Sigmoid colon (tissue), 7 donors: Measurements from ENCODE around the gene KIRREL3. TPM values are rescaled to one million over a fixed set of nuclear protein-coding genes. Genes with fewer than 3 reads are reported as not detected.

ENCODE experiments used
- DNase-seq: peaks from one replicate; pipeline ENCODE4 v3.0.0-alpha.2; 2019
- H3K27ac ChIP-seq, 4 donors: fragments of 200-600 bp; sonication (generic); one replicate each; pipeline ENCODE4 v1.5.1; 2016 to 2019; ENCODE audit warnings: mild to moderate bottlenecking in 1 of 4
- H3K27me3 ChIP-seq, 3 donors: fragments of 200-600 bp; sonication (generic); one replicate each; pipeline ENCODE4 v1.5.1; 2019; ENCODE audit warnings: mild to moderate bottlenecking in 1 of 3
- H3K36me3 ChIP-seq, 4 donors: fragments of 200-600 bp; sonication (generic); one replicate each; pipeline ENCODE4 v1.5.1; 2016 to 2019
- H3K4me1 ChIP-seq, 4 donors: fragments of 200-600 bp; sonication (generic); one replicate each; pipeline ENCODE4 v1.5.1; 2017 to 2019
- H3K4me3 ChIP-seq, 4 donors: fragments of 200-600 bp; sonication (generic); one replicate each; pipeline ENCODE4 v1.5.1; 2017 to 2019; ENCODE audit warnings: mild to moderate bottlenecking in 2 of 4, moderate library complexity in 1 of 4
- H3K9me3 ChIP-seq, 4 donors: fragments of 200-600 bp in 3 of 4; sonication (generic) in 3 of 4; one replicate each; pipeline versions ENCODE4 v1.5.1 to v1.6.1; 2013 to 2019
- CTCF ChIP-seq, 4 experiments: fragments of 450-650 bp in 3 of 4; fragments of 200-600 bp in 1 of 4; IDR thresholded peaks; one replicate each; pipeline ENCODE4 v1.5.1; 2016 to 2019; ENCODE audit warnings: antibody characterized with exemption in 4 of 4, mild to moderate bottlenecking in 3 of 4, moderate library complexity in 2 of 4
- EP300 ChIP-seq, 4 donors: sonication (generic); formaldehyde crosslinking; IDR thresholded peaks; one replicate each; pipeline ENCODE4 v1.6.1; 2017; ENCODE audit warnings: antibody characterized with exemption in 4 of 4
- POLR2A ChIP-seq, 2 donors: fragments of 450-650 bp; IDR thresholded peaks; one replicate each; pipeline ENCODE4 v1.6.1; 2016; ENCODE audit warnings: antibody characterized with exemption in 2 of 2, mild to moderate bottlenecking in 2 of 2, moderate library complexity in 2 of 2
- POLR2AphosphoS5 ChIP-seq, 4 donors: sonication (generic); formaldehyde crosslinking; IDR thresholded peaks; one replicate each; pipeline ENCODE4 v1.6.1; 2017; ENCODE audit warnings: antibody characterized with exemption in 4 of 4
- WGBS, 2 donors: extraction: QIAGEN DNeasy Blood & Tissue Kit; methylation state at CpG; one replicate each; pipeline ENCODE4 v1.1.7; 2013; 5-methylcytosine and 5-hydroxymethylcytosine counted together
- intact Hi-C: fragments of 100-400 bp; cut with DNase I; formaldehyde crosslinking; loops from one replicate; pipeline ENCODE4 v1.15.1; 2023
- polyA plus RNA-seq, 3 donors: library from polyadenylated mRNA; stranded (reverse); fragments of 200-250 nt; gene quantifications; one replicate each; pipeline ENCODE4 v1.2.3, GENCODE V29; 2013
- total RNA-seq, 4 donors: library from RNA; depleted of rRNA; stranded (reverse); fragments of >200 nt; gene quantifications; one replicate each; pipeline ENCODE4 v1.1.0, GENCODE V29; 2016
- donor health status: healthy with polysubstance abuse.
- donor health status: Bipolar disorder and iron deficiency.
- donor health status: healthy.

The KIRREL3 gene
- total and polyA plus RNA-seq, 7 donors = under 0.01 to 3.3 (median 1.0) TPM

- Histone ChIP-seq H3K9me3 (no peaks in the 10 kb centered on the region), H3K27ac (no peak overlapping the region), H3K4me3 (no peak overlapping the region), H3K36me3 (no peaks in the 10 kb centered on the region), H3K4me1 (no peaks in the 10 kb centered on the region), H3K27me3 (peaks cover 0 to 4% (median 0%) of the 10 kb centered on the region in 3 donors)
- intact Hi-C loops = no loop called here
- no peak for DNase-seq
- 70 to 77% methylated on average over 11 of the region's 11 CpGs for WGBS, 2 donors
- TF ChIP-seq POLR2A (IDR thresholded peaks at IDR 0.05) (no peak), EP300 (IDR thresholded peaks at IDR 0.05) (no peak), CTCF (IDR thresholded peaks at IDR 0.05) (no peak), POLR2AphosphoS5 (IDR thresholded peaks at IDR 0.05) (no peak)
Measured at GRCh38 chr11:126817523-126818450, 182.8 kb downstream of the KIRREL3 start.

- WGBS, 2 donors = 64 to 73% methylated on average over 1 of the region's 1 CpG
- H3K4me3 ChIP-seq = no peak overlapping the region
- no peaks in the 10 kb centered on the region for H3K9me3 ChIP-seq
- no peaks in the 10 kb centered on the region for H3K4me1 ChIP-seq
- H3K27ac ChIP-seq = no peak overlapping the region
- H3K27me3 ChIP-seq = peaks cover 0 to 4% (median 0%) of the 10 kb centered on the region in 3 donors
- intact Hi-C loops = no loop called here
- no peaks in the 10 kb centered on the region for H3K36me3 ChIP-seq
- TF ChIP-seq POLR2A (IDR thresholded peaks at IDR 0.05) = no peak
- TF ChIP-seq POLR2AphosphoS5 (IDR thresholded peaks at IDR 0.05) = no peak
- TF ChIP-seq EP300 (IDR thresholded peaks at IDR 0.05) = no peak
- TF ChIP-seq CTCF (IDR thresholded peaks at IDR 0.05) = no peak
- no peak for DNase-seq
Measured at GRCh38 chr11:126817096-126817495, 183.5 kb downstream of the KIRREL3 start.

GRCh38 chr11:126816645-126817044 lies 183.9 kb downstream of the KIRREL3 start:
- Histone ChIP-seq H3K9me3 (no peaks in the 10 kb centered on the region), H3K4me1 (no peaks in the 10 kb centered on the region), H3K4me3 (no peak overlapping the region), H3K27ac (no peak overlapping the region), H3K27me3 (peaks cover 0 to 4% (median 0%) of the 10 kb centered on the region in 3 donors), H3K36me3 (no peaks in the 10 kb centered on the region)
- intact Hi-C loops = no loop called here
- 22 to 41% methylated on average over 6 of the region's 6 CpGs for WGBS, 2 donors
- TF ChIP-seq CTCF (IDR thresholded peaks at IDR 0.05) (no peak), POLR2A (IDR thresholded peaks at IDR 0.05) (no peak)
- DNase-seq = no peak

- DNase-seq = no peak
- H3K4me3 ChIP-seq = no peak overlapping the region
- H3K27ac ChIP-seq = no peak overlapping the region
- H3K4me1 ChIP-seq = no peaks in the 10 kb centered on the region
- 65 to 76% methylated on average over 4 of the region's 4 CpGs for WGBS, 2 donors
- H3K36me3 ChIP-seq = no peaks in the 10 kb centered on the region
- intact Hi-C loops = no loop called here
- H3K27me3 ChIP-seq = peaks cover 0 to 4% (median 0%) of the 10 kb centered on the region in 3 donors
- H3K9me3 ChIP-seq = no peaks in the 10 kb centered on the region
- TF ChIP-seq POLR2AphosphoS5 (IDR thresholded peaks at IDR 0.05) (no peak), POLR2A (IDR thresholded peaks at IDR 0.05) (no peak), CTCF (IDR thresholded peaks at IDR 0.05) (no peak), EP300 (IDR thresholded peaks at IDR 0.05) (no peak)
Measured at GRCh38 chr11:126815111-126815510, 185.5 kb downstream of the KIRREL3 start.
